Measurements from ENCODE around the gene AGBL1. TPM values are rescaled to one million over a fixed set of nuclear protein-coding genes. Genes with fewer than 3 reads are reported as not detected.

The AGBL1 gene
- total RNA-seq, 1 donor from 2014 or later, result not detected

DNA sequence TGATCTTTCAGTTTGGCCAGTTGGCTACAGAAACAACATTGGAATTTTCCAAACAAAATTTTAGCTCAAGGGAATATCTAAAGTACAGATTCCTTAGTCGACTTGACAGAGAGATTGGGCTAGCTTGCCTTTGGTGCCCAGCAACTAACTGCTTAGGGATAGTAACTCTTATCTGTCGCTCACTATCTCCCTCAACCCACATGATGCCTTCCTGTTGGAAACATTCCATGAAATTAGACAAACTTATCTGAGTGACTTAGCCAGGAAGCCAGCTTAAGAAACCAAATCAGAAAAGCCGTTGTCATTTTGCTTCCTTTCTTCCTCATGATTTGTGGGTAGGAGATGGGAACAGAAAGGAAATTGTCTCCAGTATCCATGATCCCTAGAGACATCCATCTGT is 791.2 kb downstream of the AGBL1 start:
- no peak for DNase-seq (ENCODE audit: low read depth)

DNA sequence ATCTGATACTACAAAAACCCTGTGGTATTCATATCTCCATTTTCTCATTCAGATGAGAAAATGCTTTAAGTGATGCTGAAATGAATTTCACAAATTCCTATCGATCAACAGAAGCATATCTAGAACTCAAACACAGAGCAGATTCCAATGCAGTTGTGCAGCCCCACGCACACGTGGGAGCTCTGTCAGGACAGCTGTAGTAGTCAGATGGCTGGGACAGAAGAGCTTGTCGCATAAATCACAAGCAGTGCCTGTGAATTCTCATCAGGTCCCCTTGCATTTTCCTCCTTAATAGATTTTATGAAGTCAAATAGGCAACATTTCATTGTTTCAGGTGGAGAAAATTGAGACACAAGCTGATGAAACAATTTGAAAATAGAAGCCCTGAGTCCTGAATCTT is 792.3 kb downstream of the AGBL1 start:
- DNase-seq (ENCODE audit: low read depth), result no peak

DNA sequence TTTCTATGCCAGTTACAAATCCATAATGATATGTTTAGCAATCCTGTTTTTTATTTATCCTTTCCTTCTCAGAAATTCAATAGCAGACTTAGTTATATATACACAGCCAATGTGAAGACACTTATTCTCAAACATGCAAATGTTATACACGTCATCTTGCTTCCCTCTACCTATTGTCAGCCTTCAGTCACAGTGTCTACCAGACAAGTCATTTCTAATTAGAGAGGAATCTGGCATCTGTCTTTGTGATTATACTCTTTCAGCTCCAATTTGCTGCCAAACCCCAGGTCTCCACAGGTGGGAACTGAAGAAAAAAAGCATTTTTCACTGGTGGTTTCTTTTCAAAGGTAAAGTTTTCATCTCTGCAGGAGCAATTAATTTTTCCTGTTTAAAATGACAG is 793.1 kb downstream of the AGBL1 start:
- DNase-seq (ENCODE audit: low read depth), result no peak

DNA sequence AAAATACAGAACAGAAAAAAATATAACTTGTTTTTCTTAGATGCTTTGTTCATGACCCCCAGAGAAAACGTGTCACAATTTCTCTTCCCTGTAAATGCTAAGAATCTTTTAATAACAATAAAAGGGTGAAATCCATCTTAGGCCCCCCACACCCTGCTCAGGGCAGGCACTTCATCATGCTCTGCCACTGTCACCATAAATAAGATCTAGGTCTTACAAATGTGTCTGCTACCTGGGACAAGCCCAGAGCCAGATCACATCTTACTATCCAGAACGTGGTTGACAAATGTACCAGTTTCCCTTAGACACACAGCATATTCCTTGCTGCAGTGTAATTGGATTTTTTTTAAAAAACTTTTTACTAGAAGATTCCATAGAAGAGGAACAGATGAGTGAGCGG is 795.4 kb downstream of the AGBL1 start:
- no peak for DNase-seq (ENCODE audit: low read depth)

DNA sequence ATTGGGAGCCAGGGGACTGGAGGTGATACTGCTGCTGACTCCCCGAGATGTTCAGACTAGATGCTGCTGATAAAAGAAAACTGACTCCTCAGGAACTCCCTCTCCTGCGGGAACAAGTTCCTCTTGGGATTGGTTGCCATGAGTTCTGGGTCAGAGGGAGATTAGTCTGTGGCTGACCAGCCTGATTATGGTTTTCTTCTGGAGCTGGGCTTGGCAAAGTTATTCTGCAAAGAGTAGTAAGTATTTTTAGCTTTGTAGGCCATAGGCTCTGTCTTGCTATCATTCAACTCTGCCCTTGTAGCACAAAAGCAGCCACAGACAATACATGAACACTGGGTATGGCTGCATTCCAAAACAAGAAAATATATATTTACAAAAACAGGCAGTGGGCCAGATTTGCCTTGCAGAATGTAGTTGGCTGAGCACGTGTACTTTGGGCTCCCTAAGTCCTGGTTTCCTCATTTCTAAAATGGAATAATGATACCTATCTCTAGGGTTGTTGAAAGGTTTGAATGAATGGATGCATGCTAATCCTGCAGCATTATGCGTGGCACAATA is 796.8 kb downstream of the AGBL1 start:
- DNase-seq (ENCODE audit: low read depth), result no peak

DNA sequence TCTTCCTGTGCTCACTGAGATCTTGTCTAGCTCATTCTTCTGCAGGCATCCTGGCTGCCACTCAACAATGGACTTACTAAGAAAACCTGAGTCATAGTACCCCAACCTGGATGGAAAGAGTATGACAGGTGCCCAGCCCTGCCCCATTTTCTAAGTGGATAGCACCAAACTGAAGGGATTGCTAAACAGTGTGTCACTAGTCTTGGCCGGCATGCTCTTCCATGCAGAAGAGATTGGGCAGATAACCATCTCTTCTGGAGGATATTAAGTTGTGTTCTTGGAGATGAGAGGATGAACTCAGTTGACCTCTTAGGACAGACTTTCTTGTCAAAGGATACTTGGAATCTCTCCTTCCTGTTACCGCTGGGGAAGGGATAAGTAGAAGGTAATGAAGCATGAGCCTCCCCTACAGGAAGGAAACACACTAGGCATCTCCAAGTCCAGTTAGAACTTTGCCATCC is 797.5 kb downstream of the AGBL1 start:
- peak; percentile 21 for DNase-seq (ENCODE audit: low read depth)

DNA sequence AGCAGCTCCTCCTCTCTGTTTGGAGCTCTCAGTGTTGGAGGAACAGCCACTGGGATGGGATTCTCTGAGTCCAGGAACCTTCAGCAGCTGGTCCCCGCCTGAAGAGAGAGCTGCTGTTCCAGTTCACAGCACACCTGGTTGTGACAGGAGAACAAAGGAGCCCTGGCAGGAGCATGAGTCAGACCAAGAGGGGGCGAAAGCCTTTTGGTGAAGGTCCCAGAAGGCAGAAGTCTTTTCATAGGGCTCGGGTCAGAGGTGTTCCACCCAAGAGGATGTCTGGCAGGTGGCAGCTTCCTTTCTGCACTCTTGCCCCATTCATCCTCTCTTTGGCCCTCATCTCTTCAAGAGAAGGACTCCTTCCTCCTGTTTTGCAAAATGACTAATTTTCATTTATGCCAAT is 799.2 kb downstream of the AGBL1 start:
- peak; percentile 6 for DNase-seq (ENCODE audit: low read depth)

DNA sequence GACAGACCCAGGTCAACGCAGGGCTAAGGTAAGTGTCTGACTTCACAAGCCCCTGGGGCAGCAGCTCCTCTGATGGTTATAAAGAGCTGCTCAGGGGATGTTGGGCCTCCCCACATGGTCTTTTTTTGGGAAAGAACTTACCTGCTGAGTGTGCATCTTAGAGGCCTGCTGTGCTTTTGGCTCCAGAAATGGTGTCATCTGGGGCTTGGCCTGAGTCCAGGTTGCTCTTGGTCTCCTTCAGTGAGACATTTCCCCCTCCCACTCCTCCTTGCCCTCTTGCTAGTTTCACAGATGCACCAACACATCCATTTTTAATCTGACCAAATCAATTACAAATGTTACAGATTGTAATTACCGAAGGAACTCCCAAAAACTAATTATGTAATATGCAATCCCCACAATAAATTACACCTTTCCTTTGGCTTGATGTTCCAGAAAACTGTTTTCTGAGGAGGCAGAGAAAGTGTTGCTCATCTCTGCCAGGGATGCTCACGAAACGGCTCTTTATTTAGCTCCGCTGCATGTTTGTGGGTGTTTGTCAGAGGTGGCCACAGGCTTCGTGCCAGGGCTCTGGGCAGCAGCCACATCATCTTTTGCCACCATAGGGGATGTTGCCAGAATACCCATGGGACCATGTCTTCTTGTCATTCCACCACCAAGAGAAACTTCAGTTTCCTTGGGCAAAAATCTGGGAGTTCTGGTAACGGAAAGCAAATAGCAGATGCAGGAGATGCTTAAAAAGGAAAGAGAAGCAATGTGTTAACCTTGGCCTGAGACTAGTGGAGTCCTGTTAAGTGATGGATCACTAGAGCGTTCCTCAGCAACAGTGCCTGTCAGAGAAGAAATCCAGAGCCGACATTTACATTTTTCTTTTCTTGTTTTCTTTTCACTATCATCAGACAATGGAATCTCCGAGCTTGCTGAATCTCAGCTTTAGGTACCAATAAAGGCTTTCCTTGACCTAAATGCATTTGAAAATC is 799.9 kb downstream of the AGBL1 start:
- no peak for DNase-seq (ENCODE audit: low read depth)

DNA sequence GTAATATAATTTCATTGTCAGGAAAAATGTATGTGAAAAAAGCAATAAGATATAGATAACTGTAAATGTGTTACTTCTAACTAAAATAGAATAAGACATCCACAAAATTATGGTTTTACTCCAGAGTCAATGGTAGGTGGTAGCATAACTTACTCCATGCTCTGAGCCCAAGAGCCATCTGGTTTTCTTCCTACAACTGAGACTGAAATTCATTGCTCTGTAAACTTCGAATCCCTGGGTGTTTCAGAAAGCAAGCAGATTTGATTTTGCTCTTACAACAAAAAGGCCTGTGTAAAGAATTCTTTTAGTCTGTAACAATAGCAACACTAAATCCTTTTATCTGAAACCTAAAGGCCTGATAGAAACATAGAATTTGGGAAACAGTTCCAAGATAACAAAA is 805.9 kb downstream of the AGBL1 start:
- no peak for DNase-seq (ENCODE audit: low read depth)

DNA sequence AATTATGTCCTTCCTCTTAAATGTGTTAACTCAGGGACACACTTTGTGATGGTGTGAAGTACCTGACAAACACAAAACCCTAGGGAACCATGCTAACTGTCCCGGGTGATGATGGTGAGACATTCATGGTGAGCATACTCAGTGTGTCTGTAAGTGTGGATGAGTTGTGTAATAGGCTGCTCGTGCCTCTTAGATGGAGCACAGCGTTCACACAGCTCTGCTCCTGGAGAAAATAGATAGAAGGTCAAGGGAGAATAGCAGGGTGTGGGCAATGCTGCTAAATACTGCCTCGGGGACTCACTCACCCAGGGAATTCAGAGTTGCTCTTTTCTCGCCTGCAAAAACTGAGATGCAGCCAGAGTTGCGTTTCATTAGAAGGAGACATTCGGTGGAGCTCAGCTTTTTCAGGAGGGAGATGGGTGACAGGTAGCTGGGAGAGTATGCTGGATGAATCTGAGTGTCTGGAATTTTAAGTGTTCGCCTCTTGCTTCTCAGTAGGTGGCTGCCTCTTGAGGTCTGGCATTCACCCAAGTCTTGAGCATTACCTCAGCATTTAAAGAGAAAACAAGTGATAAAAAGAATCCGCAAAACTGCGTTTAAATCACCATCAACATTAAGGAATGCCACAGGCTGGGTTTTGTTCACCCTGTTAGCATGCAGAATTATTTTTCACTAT is 813.2 kb downstream of the AGBL1 start:
- peak; percentile 46 for DNase-seq (ENCODE audit: low read depth)

DNA sequence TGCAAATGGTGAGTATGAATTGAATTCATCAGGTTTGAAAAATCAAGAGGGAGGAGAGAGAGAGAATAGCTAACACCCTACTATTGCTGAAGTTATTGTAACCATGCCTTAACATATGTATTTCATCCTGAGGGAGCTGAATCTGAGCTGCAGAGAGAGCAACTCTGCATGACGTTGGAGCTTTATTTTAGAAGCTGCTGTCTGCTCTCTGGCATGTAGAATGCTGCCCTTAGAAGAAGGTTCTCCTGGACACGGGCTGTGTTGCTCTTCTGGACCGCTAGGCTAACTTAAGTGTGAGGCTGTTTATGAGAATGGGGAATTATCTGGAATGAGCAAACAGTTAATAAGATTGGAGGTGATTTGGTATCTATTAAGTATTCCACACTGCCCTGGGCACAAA is 814.6 kb downstream of the AGBL1 start:
- no peak for DNase-seq (ENCODE audit: low read depth)

DNA sequence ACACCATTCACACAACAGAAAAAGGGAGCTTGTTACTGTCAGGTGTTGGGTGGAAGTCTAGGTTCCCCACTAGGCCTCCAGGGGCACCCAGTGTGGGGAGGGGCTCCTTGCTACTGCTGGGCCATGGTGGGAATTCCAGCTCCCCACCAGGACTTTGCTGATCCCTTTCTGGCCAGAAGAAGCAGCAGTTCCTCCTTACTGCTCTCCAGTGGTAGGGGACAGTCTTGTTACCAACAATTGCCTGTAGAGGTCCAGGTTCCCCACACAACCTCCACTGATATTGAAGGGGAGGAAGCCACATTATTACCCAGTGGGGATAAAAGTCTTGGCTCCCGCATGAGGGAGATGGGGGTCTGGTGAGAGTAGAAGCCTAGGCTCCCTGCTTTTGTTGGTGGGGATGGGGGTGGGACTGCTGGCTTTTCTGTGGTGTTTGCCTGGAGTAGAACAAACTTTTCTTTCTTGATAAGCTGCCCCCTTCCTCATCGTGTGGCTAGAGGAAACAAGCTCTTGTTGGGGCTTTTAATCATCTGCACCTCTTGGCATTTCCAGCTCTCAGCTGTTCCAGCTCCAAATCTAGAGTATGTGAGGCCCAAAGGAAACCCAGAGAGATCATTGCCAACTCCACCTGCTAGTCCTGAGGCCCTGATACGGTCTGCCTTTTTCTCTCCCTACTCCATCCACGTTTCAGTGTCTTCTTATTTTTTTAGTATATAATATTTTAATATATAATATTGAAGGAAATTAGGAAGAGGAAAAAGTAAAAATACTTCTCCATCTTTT is 824.2 kb downstream of the AGBL1 start:
- no peak for DNase-seq (ENCODE audit: low read depth)

DNA sequence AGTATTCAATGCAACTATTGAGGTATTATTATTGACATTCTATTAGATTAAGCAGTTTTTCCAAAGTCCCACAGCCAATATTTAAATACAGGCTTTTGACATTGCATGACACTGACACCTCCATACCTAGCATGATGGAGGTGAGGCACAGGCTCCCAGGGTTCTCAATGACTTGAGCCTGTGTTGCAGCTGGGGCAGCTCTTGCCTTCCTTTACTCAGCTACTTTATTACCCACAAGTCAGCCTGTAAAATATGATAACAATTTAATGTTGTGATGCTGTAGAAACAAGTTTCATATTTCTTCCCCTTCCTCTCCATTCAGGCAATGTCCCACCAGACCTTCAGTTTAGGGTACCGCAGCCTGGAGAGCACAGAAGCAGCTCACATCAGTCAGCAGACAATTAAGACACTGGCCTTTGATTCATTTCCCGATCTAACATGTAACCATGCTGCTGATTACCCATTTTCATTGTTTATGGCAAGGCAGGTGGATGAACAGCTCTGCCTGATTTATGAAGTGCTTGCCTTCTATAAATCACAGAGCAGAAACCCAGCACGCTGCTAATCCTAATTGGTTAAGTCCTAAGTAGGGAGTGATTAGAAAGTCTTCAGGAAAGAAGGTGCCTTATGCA is 826.1 kb downstream of the AGBL1 start:
- no peak for DNase-seq (ENCODE audit: low read depth)

DNA sequence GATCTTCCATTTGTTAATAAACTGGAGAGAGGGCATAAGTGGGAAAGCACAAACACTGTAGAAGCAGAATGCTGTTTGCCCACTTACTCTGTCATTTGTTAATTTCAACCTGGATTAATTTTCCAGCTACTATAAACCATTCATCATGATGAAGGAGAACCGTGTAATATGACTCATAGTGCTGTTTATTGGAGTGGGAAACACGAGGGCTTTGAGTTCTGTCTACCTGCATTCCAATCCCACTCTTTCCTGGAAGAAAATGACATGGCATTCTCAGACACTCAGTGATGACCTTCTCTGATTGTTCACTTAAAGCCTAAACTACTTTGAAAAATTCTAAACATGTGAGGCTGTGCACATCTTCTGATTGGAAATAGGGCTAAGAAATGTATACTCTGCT is 826.7 kb downstream of the AGBL1 start:
- peak; percentile 52 for DNase-seq (ENCODE audit: low read depth)

DNA sequence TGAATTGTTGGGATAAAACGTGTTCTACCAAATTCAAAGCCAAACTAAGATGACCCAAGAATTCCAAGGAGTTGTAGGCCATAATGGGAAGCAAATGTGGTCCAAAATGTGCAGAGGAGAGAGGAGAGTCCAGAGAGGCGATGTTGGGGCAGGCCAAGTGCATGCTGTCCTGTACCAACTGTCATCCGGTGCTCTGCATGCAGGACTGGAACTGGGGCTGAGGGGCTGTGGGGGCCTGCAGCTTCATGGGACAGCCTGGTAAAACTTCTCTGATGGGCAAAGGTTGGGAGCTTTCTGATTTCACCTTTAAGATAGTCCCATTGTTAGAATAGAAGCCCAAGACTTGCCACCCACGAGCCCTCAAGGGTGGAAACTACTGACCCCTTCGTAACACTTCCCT is 831.4 kb downstream of the AGBL1 start:
- DNase-seq (ENCODE audit: low read depth), result no peak

DNA sequence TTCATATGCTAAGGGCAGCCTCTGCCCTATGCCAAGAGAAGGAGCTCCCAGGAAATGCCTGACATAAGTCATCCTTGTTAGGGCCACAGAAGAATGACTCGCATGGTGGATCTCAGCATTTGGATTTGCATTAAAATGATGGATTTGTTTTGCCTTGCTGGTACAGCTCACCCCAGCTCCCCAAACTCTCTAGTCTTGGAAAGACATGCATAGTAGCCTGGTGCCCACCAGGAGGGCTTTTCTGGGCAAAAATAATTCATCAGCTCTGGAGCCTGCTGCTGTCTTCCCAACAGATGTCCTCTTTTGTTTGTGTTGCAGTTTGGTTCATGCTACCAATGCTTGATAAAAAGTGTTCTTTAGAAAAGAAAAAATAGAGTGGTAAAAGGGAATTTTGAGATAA is 833.0 kb downstream of the AGBL1 start:
- no peak for DNase-seq (ENCODE audit: low read depth)

DNA sequence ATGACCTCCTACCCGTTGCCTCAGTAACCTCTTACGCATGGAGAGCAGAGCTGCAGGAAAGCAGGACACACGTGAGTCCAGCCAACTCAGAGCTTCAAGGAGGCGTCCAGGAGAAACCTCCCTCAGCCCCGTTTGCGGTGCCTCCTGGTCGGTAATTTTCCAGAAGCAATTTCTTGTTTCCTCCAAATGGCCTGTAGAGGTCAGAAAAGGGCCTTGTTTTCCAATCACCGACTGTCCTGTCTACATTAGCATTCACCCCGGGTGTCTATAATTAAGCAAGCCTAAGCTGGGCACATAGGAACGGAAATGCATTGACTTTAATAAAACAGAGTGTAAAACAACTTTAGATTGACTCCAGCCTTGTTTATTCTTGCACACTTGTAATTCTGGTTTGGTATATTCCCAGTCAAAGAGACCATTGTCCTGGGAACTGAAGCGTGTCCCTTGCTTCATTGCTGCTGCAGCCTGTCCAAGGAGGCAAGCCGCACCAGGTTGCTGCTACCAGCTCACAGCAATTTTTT is 836.2 kb downstream of the AGBL1 start:
- peak; percentile 56 for DNase-seq (ENCODE audit: low read depth)

DNA sequence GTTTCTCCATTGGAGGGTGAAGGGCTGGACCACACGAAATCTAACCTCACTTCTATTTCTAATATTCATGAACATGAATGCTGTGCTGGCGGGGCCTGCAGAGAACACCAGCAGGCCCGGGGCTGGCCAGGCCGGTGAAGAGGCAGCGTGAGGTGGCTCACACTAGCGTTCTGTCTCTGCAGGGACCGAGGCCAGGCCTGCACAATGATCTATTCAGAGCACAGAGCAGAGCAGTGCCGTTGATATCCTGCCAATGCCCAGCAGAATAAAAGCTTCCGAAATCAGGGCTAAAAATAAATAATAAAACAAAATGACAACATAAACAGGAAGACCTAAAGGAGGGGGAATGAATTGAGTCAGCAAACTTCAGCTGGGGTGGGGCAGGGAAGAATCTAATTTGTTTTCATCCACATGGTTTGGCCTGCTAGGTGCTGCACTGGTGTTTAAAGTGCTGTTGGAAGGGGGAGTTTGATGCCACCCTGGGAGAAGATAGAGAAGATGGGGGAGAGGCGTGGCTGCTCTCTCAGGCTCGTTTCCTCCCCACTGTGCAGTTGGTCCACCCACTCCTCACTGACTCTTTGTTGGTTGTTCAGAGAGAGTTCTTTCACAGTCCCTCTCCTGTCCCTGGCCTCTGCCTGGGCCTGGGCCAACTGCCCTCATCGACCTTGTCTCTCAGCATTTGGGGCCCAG is 837.1 kb downstream of the AGBL1 start:
- no peak for DNase-seq (ENCODE audit: low read depth)

DNA sequence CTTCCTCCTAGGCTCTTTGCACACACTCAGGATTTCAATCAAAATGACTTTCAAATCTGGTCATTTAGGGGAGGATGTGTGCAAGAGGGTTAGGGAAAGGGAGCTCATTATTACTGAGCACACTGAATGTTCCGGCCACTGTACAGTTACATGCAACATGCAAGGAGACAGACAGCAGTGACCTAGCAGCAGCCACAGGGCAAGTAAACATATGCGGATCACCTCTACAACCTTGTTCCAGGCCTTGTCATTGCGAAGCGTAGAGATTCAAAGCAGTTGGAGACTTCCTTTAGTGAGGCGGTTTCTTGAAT is 837.6 kb downstream of the AGBL1 start:
- DNase-seq (ENCODE audit: low read depth), result no peak

DNA sequence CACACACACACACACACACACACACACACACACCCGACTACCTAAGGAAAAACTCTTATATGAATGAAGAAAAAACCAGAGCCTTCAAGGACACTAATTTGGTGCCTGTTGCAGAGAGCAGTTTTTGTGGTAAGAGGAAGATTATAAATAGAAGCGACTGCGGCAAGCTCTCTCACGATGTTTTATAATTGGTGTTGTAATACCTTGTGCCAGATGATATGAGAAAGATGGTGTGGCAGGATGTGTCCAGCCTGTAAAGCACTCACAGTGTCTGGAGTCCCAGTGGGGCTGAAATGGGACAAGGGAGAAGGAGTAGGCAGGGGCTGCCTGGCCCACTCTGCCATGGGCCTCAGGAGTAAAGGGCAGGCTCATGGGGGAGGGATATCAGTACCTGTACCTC is 839.9 kb downstream of the AGBL1 start:
- no peak for DNase-seq (ENCODE audit: low read depth)

DNA sequence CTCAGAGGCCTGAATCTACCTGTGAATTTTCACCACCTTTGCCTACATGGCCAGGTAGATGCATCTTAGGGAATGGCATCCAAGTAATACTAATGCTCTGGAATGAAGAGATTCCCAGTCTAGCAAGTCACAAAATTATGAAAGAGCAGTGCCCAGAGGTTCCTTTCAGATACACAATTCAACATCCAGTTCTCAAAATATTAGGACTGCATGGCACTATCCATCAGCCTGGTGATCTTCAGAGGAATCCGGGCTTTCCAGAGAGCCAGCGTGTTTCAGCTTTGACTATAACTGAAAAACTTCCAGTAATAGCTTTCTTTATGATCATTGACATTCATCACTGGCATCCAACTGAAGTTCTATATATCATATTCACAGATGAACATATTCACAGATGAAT is 849.8 kb downstream of the AGBL1 start:
- DNase-seq (ENCODE audit: low read depth), result no peak

Data from renal cortical epithelial cell (primary cell).